LNCaP clone FGC (cell line): ENCODE data around the gene ALDOA.
"Not testable (repeated sequence)": the region's sequence is repeated elsewhere in the genome, so short reads cannot be mapped to it uniquely, and the experiment has no call there.

Experiments
- DNase-seq: peaks from one replicate; pipeline ENCODE4 v3.0.0-alpha.2; 2011; ENCODE audit warnings: low read depth
- H3K4me3 ChIP-seq: 2 replicates; pipeline ENCODE4 v1.5.1; 2011; ENCODE audit warnings: mild to moderate bottlenecking, low read depth, low read length, control low read depth
- TF ChIP-seq, protein P1 (sequence below): IDR thresholded peaks from 2 replicates; pipeline ENCODE4 v1.5.1; 2012; ENCODE audit warnings: mild to moderate bottlenecking; ENCODE audit not compliant: control insufficient read depth, insufficient read depth; ENCODE audit errors: extremely low read depth

Gene ALDOA

DNA sequence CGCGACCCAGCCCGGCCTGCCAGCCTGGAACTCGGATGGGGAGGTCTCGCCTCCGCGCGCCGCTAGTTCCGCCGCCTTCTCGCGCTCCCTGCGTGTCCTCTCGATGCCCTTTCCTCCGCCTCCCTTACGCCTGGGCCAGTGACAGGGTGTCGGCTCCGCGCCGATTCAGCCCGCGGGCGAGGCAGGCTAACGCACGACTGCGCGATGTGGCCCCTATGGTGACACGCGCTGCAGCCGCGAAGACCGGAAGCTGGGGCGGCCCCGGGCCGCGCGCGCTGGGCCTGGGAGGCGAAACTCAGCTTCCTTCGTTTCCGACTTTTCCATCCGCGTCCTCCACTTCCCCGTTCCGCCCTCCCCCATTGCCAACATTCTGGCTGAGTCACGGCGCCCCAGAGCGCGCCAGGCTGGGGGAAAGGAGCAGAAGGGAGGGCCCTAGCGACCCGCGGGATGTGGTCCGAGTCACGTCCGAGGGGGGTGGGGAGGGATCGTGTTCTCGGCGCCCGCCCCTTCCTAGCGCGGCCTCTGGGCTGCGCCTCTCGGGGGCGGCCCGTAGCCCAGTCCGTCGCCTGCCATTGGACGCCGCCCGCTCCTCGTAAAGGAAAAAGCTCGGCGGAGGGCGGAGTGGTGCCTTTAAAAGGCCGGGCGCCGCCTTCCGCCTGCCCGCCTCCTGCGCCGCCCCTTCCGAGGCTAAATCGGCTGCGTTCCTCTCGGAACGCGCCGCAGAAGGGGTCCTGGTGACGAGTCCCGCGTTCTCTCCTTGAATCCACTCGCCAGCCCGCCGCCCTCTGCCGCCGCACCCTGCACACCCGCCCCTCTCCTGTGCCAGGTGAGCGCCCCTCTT, at the start of gene ALDOA:
ALDOA (plus strand) TSS at position 659 of the 841 bp plus-strand sequence. CDS start 1,138 bp downstream, outside the sequence.
- DNase-seq = peak; percentile 91
- TF ChIP-seq, protein P1, sequence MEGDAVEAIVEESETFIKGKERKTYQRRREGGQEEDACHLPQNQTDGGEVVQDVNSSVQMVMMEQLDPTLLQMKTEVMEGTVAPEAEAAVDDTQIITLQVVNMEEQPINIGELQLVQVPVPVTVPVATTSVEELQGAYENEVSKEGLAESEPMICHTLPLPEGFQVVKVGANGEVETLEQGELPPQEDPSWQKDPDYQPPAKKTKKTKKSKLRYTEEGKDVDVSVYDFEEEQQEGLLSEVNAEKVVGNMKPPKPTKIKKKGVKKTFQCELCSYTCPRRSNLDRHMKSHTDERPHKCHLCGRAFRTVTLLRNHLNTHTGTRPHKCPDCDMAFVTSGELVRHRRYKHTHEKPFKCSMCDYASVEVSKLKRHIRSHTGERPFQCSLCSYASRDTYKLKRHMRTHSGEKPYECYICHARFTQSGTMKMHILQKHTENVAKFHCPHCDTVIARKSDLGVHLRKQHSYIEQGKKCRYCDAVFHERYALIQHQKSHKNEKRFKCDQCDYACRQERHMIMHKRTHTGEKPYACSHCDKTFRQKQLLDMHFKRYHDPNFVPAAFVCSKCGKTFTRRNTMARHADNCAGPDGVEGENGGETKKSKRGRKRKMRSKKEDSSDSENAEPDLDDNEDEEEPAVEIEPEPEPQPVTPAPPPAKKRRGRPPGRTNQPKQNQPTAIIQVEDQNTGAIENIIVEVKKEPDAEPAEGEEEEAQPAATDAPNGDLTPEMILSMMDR = 0 out of 2 replicates have a peak, but pooled peaks have one; percentile 6
- peak within 1 kb of the TSS; percentile 98 for H3K4me3 ChIP-seq

- H3K4me3 ChIP-seq = no peak overlapping the region
- no peak for DNase-seq
- TF ChIP-seq, protein P1 = no peak
Measured at GRCh38 chr16:30016555-30017276, 48.8 kb upstream of the ALDOA start.

GRCh38 chr16:30017277-30017656, 48.3 kb upstream of the ALDOA start:
- no peak overlapping the region for H3K4me3 ChIP-seq
- no peak for DNase-seq
- TF ChIP-seq, protein P1 = no peak

DNA sequence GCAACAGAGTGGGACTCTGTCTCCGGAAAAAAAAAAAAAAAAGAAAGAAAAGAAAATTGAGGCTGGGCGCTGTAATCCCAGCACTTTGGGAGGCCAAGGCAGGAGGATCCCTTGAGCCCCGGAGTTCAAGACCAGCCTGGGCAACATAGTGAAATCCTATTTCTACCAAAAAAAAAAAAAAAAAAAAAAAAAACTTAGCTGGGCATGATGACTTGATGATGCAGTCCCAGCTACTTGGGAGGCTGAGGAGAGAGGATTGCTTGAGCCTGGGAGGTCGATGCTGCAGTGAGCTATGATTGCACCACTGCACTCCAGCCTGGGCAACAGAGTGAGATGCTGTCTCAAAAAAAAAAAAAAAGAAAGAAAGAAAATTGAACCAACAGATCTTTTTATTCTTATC, 47.6 kb upstream of the ALDOA start:
- H3K4me3 ChIP-seq, DNase-seq: not testable (repeated sequence)

DNA sequence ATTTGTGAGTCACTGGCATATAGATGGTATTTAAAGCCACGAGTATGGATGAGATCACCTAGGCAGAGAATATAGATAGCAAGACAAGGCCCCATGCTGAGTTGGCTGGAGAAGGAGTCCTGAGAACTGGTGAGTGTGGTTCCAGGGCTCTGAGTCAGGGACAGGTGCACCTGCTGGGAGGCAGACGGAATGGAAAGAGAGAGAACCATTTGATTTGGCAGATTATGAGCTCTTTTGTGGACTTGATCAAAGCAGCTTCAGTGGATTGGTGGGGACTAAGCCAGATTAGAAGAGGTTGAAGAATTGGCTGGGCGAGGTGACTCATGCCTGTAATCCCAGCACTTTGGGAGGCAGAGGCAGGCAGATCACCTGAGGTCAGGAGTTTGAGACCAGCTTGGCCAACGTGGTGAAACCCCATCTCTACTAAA, 46.8 kb upstream of the ALDOA start:
- no peak overlapping the region for H3K4me3 ChIP-seq
- TF ChIP-seq, protein P1 = no peak
- DNase-seq = no peak

DNA sequence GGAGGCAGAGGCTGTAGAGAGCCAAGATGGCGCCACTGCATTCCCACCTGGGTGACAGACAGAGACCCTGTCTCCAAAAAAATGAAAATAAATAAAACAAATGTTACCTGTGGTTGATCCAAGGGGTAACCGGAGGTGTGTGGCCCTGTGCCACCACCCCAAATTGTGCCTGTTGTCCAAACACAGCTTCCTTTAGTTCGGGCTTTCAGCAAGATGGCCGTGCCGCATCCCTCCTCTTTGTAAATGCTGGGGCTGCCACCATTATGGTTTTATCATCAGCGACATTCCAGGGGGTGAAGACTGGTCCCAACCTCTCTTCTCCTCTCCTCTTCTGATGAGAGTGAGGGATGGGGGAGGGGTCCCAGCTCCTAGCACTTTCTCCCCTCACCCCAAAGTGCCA, 42.7 kb upstream of the ALDOA start, which contains the start of gene C16orf92:
C16orf92 (plus strand) TSS at position 312 of the 400 bp plus-strand sequence. CDS start 143 bp downstream, outside the sequence.
- no peak within 1 kb of the TSS for H3K4me3 ChIP-seq
- TF ChIP-seq, protein P1 = no peak
- DNase-seq = no peak

GRCh38 chr16:30023586-30023985, 42.0 kb upstream of the ALDOA start:
- DNase-seq = no peak
- H3K4me3 ChIP-seq = no peak overlapping the region
- TF ChIP-seq, protein P1 = no peak
